NCI-H82 treated with DMSO at 0.1 percent for 48 hours (cell line): ENCODE results near the gene KCNE4.
"Not testable (repeated sequence)": the region's sequence is repeated elsewhere in the genome, so short reads cannot be mapped to it uniquely, and the experiment has no call there.

Experiments used
- DNase-seq: peaks from one replicate; lab custom pipeline; 2025; ENCODE audit not compliant: unreplicated experiment; lab: John Stamatoyannopoulos, UW

Gene KCNE4

DNA sequence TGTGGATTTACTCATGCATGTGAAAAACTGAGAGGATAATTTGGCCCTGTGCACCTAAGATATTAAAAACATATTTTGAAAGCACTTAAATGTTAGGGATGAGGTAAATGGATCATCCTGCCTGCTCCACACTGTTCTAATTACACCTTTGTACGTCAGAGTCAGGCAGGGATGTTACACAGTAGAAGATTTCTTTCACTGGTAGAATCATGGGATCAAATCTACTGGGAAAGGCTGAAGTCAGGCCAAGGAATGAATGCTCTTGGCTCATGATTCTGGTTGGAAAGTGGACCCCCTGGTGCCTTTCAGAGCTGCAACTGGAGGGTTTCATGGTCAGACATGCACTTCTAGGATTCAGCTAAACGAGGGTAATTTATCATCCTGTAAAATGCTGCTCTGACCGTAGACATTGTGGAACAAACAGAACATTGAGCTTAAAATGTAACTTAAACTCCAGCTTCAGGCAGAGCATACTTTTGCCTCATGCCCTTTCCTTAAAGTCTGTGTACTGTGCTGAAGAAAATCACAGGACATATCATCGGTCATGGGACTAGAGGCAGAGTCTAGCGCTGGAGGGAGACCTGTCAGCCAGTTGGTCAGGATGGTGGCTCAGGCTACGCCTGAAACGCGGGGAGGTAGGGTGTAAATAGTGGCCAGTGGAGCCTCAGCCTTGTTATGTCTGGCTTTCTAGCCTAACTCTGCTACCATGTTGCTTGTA lies 4.9 kb downstream of the KCNE4 start:
- no peak for DNase-seq

DNA sequence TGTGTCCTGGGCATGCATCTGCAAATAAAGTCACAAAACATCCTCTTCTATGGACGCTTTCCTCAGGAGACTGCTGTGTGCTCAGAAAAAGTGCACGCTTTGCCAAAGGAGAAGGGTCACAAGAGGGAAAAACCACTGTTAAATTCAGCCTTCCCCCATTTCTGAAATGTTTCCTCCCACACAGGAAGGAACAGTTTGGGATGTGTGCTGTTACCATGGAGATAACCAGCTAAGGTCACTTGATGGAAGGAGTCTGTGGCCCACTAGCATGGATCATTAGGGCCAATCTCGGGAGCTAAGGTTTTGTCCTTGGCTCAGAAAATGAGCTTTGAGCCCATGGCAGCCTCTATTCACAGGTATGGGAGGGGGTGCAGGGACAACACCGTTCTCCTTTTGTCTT lies 5.6 kb downstream of the KCNE4 start:
- no peak for DNase-seq

DNA sequence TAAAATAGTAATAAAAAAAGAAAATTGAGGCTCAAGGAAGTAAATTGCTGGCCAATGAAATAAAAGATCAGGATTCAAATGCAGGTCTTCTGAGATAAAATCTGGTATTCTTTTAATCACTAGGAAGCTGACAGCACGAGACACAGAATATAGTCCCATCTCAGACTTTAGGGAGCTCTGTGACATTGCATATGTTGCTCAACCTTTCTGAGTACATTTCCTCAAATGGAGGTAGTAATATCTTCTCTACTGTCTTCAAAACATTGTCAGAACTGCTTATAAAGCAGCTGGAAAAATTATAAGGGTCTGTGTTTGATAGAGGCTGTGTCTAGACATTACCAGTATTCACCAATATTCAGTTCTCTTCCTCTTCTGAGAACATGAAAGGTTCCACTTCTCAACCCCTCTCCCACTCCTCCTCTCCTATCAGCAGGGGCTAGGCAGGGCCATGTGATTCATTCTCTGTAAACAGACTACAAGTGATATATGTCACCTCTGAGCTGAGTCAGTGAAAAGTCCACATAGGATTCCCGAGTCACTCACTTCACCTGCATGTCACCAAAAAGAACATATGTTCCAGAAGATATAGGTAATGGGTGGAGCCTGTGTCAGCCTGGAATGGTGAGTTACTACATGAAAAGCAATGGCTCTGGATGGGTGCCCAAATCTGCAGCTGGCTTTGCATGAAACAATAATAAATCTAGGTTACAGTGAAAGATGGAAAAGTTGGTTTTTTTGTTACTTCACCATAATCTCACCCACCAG lies 7.1 kb downstream of the KCNE4 start:
- no peak for DNase-seq

DNA sequence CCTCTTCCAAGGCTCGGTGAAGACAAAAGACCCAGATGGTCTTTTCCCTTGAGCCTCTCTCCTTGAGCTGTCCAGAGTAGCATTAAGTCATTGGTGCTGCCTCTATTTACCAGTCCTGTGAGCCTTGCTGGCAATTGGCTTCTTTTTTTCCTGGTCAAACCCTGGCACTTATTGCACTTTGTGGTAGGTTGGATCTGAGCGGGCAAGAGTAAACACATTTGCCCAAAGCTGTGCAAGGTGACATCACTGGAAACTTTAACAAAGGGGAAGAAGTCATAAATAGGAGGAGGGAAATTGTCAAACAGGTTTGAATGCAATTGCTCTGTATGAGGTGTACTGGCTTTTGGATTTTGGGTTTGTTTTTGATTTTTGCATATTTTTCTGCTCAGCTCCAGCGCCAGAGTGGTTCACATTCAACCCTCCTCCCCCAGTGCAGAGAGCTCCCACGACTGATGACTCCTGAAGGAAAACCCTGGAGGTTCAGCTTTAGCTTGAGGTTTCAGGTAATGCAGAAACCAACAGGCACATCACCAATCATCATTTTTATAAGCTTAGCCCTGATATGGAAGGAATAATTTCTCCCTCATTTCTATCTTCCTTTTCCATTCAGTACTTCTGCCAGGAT lies 8.3 kb downstream of the KCNE4 start:
- DNase-seq = no peak

DNA sequence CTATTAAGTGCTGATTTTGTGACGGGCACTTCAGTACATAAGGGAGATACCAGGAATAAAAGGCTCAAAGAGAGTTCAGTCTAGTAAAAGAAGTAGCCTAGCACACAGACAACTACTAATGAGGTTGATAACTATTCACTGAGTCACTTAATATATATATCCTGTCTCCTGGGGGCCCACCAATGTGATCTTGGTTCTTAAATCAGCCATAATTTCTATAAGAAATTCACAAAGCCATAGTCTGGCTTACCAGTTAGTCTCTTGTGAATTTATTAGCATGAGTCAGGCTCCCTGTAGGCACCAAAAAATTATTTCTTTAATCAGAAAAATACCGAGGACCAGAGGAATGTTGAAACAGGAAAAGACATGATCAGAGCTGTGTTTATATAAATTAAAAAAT lies 10.4 kb downstream of the KCNE4 start:
- no peak for DNase-seq

DNA sequence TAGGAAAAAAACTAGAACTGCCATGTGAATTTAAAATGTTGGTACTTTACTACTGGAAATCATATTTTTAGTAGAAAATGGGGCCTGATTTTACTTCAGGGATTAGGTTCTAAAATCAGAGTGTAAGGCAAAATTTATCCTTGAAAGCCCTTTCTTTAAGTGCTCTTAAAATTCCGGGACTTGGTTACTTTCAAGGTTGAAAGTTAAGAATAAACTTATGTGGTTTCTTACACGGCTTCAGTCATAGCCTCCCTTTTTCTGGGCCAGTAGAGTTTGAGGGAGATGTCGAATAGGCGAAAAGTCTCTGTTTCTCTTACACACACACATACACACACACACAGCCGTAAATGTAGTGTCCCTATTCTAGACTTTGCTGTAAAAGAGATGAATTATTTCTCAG lies 13.1 kb downstream of the KCNE4 start:
- no peak for DNase-seq

DNA sequence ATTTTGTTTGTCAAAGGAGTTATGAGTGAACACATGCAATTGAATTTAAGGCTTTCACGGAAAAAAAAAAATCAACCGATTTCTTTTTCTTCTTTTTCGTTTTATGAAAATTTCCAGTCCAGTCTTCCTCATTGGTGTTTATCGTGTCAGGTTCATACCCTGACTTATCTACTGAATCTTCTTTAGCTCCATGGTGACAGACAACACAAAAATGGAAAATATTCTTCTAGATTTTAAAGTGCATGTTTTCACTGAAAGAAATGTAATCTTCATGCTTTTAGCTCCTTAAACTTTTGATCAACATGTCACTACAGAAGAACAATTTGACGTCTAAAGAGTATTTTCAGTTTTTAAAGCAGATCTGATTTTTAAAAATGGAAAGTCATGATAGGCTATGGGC lies 14.7 kb downstream of the KCNE4 start:
- DNase-seq = no peak

DNA sequence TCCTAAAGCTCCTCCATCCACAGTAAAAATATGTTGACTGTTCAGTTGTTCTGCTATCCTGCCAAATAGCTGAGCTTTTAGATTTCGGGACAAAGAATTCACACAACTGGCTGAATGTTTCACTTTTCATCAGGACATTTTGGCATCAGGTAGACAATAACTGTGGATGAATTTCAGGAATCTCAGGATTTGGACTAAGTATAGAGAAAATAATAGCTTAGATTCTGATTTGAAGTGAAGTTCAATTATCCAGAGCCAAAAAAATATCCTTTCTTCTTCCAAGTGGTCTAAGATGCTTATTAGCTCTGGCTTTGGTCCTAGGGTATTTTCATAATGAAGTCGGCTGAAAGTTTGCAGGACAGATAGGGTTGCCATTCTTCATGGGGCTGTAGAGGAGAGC lies 16.1 kb downstream of the KCNE4 start:
- DNase-seq = no peak

DNA sequence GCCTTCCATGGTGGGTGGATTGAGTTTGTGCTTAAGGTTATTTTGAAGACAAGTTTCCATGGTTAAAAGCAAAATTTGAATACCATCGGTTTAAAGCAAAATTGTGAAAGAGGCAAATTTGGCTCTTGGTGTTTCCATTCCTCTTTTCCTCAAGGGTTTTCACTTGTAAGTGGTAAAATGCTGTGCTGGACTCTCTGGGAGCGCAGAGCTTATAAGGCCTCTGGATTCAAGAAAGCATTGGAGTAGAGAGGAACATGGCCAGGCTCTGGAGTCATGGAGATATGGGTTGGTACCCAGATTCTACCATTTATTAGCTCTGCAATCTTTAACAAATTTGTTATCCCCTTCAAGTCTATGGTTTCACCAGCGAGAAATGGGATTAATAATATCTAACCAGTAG lies 17.5 kb downstream of the KCNE4 start:
- DNase-seq = no peak

DNA sequence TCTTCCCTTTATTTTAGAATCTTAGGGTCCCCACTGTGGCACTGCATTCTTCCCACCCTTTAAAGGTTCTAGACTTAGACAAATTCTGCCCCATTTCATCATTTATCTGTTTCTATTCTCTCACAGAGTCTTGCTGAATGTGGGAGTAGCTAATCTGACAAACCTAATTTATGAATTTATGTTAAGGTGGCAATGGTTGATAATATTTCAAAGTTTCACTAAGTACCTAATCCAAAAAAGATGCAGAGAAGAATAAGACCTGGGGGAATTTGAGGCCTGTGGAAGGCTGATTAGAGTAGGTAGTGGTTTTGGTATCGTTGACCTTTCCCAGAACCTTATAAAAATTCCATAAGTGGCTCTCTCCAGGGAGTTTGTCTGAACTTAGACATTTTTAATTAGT lies 18.0 kb downstream of the KCNE4 start:
- no peak for DNase-seq

DNA sequence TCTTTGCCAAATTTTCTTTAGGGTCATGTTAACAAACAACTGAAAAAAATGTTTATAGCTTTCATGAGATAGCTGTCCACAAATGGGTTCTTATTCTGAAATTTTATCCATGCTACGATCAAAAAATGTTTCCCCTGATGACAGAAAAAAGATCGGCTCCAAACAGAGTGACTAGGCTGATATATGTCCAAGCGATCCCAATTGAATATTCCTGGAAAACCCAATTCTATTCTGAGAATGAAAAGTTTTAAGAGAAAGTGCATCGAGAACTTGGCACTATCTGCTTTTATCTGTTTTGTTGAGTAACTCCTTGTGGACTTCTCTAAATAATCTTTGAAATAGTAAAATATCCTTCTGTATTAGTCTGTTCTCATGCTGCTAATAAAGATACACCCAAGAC lies 19.1 kb downstream of the KCNE4 start:
- DNase-seq = no peak

DNA sequence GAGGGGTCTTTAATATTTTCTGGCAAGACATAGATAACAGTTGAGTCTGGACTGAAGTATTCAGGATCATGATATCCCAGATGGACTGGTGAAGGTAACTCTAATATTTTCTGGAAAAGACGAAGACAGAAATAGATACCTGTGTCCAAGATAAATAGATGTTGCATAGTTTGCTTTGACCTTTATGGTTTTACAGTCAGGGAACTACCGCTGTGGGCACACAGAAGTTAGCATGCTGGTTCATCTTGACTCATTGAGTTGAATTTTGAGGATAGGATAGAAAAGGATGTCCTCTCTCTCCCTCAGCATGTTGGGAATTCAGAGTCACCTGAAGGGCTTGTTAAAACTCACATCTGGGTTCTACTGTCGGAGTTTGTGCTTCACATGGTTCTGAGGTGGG lies 20.8 kb downstream of the KCNE4 start:
- no peak for DNase-seq

DNA sequence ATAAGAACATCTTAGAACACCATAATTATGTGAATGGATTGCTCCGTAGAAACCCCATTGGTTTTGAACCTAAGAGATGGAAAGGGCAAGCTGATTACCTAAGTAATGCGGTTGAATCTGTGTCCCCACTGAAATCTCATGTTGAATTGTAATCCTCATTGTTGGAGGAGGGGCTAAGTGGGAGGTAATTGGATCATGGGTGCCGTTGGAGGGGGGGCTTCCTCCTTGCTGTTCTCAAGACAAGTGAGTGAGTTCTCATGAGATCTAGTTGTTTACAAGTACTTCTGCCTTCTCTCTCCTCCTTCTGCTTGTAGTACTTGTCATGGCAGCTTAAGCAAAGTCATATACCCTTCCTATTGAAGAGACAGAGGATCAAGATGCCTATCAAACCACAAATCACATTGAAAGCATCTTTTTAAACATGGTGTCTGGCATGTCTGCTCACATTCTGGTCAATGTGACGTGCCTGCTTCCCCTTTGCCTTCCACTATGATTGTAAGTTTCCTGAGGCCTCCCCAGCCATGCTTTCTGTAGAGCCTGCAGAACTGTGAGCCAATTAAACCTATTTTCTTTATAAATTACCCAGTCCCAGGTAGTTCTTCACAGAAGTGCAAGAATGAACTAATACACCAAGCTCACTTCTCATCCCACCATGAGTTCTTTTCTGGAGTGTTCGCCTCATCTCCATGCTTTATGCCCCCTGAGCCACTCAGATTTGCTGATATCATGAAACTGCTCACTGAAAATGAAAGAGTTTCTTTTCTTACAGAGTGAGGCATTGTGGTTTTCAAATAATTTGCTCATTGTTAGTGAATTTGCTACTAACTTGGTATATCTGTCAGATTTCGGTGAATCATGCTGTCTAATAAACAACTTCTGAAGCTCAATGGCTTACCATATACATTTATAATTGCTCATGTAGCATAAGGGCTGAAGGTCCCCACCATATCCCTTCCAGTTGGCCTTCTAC lies 23.6 kb downstream of the KCNE4 start:
- DNase-seq = peak; percentile 95

DNA sequence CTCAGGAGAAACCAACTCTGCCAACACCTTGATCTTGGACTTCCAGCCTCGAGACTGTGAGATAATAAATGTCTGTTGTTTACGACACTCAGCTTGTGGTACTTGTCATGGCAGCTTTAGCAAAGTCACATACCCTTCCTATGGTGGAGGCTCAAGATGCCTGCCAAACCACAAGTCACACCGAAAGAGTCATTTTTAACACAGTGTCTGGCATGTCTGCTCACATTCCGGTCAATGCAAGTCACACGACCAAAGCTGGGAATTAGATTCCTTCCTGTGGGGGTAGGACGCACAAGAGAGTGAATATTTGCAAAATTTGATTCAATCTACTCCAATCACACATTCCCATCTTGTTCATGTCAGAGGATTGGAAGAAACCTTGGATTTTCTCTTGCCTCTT lies 24.6 kb downstream of the KCNE4 start:
- DNase-seq = no peak

DNA sequence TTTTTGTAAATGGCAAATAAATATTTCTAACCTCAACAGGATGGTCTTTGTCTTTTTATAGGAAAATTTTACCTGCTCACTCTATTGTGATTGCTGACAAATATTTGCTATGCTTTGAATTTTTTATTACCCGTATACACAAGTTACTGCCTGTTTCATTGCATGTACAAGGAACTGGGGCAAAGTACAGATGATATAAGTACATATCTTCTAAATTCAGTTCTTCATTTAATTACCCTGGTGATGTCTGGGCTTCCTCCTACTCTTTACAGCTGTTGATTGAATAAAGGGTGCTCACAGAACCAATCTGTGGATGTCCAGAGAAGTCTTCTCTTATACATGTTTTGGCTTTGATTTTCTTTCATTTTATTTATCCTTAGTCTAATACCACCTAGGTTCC lies 26.5 kb downstream of the KCNE4 start:
- no peak for DNase-seq

DNA sequence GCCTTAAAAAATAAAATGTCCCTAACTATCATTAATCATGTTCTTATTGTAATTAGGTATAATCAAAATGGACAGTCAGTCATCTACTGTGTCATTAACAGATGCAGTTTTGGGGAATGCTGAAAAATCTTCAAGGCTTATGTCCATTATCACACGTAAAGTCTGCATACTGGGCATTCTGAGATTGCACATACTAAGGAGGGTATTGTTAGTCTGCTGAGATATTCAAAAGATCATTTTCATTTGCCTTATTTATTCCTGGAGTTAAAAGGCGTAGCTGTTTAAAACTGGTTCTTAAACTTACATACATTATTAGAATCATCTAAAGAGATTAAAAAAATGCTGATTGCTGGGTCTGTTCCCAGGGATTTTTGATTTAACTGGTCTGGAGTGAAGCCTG lies 27.4 kb downstream of the KCNE4 start:
- DNase-seq = no peak

DNA sequence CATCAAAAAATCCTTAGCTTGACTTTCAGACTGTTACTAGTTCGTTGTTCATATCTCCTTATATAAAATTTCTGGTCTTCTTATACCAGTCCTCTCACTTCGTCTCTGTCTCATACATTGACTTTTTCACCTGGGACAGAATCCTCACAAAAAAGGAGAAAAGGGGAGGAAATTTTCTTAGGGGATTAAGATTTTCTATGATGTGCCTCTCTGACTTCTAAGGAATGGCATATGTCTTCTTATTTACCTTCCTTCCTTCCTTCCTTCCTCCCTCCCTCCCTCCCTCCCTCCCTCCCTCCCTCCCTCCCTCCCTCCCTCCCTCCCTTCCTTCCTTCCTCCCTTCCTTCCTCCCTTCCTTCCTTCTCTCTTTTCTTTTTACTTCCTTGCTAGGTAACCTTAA lies 27.9 kb downstream of the KCNE4 start:
- no peak for DNase-seq

DNA sequence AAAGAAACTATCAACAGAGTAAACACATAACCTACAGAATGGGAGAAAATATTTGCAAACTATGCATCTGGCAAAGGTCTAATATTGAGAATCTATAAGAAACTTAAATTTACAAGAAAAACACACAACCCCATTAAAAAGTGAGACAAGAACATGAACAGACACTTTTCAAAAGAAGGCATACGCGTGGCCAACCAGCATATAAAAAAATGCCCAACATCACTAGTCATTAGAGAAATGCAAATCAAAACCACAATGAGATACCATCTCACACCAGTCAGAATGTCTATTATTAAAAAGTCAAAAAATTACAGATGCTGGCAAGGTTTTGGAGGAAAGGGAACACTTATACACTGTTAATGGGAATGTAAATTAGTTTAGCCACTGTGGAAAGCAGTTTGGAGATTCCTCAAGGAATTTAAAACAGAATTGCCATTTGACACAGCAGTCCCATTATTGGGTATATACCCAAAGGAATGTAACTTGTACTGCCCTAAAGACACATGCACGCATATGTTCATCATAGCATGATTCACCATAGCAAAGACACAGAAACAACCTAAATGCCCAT lies 28.9 kb downstream of the KCNE4 start:
- DNase-seq = not testable (repeated sequence)

DNA sequence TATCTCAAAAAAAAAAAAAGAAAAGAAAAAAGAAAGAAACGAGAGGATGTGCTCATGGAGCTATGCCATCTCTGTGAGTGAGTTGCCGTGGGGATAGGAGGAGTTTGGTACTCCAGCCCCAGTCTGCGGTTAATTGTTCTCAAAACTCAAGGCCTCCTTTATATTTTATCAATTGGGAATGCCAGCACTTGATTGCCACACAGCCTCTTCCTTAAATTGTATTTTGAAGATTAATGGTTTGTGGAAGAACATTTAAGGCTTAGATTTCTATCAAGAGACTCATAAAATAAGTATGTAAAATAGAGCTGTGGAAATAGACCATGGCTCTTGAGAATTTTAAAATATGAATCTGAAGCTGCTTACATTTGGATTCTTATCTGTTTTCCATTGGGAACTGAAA lies 29.8 kb downstream of the KCNE4 start:
- no peak for DNase-seq

DNA sequence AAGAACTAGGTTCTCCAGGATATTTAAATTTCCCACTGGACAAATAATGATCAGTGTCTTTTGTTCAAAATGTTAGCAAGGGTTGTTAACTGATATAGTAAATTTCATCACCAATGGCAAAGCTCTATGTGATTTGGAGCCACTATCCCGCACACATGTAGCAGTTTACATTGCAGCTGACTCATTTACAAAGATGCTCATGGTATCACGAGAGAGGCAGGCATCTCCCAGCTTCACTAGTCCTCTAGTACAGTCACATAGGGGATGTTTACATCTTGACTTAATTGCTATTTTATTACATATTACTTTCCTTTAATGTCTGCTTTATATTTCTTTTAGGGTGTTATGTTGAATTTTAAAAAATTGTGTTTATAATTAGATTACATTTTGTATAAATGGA lies 30.7 kb downstream of the KCNE4 start:
- no peak for DNase-seq
